Measurements from ENCODE around the gene CYP4F11. TPM values are rescaled to one million over a fixed set of nuclear protein-coding genes. Genes with fewer than 3 reads are reported as not detected.
"Not testable (repeated sequence)": the region's sequence is repeated elsewhere in the genome, so short reads cannot be mapped to it uniquely, and the experiment has no call there.

CYP4F11 gene
- polyA plus RNA-seq, 1 donor, result 0.42 TPM

DNA sequence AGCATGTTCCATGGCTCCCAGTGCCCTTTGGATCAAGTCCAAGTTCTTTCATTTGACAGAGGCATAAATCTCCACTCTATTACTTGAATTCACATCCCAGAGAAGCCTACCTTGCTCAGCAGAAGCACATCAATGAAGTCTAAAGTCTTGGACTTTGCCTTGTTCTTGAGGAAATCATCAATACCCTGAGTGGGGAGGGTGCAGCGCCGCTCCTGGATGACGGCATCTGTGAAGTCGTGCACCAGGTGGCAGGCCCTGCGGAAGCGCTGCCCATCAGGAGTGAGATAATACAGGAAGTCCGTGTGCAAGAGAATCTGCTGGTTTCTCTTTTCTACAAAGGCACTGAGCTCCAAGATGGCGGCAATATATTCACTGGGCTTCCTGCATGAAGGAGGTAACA is 10.6 kb downstream of the CYP4F11 start:
- no peak for DNase-seq

DNA sequence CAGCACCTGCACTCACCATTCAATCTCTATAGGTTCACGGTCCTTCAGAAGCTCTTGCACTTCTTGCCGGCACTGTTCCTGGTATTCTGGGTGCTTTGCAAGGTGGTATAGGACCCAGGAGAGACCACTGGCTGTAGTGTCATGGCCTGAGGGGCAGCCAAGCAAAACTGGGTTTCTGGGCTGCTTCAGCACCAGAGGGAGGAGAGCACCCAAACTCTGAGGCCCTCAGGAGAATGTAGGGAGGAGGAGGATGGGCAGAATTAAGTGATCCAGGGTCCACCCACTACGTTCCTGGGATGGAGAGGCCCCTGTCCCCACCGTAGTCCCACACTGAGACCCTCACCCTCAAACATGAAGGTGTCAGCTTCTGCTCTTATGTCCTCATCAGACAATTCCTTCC is 12.3 kb downstream of the CYP4F11 start:
- no peak for DNase-seq

DNA sequence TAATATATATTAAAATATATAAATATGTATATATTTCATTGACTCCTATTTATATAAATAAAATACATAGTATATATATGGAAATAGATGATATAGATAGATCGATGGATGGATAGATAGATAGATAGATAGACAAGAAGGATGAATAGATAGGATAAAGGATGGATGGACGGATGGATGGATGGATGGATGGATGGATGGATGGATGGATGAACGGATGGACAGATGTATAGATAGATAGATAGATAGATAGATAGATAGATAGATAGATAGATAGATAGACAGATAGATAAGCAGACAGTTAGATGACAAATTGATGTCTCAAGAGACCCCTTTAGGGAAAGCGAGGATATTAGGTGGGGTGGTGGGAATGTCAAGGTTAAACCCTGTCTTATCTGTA is 15.1 kb downstream of the CYP4F11 start:
- no peak for DNase-seq

- no peak for DNase-seq
These were observed 19.2 kb downstream of the CYP4F11 start for GRCh38 chr19:15915109-15915508.

DNA sequence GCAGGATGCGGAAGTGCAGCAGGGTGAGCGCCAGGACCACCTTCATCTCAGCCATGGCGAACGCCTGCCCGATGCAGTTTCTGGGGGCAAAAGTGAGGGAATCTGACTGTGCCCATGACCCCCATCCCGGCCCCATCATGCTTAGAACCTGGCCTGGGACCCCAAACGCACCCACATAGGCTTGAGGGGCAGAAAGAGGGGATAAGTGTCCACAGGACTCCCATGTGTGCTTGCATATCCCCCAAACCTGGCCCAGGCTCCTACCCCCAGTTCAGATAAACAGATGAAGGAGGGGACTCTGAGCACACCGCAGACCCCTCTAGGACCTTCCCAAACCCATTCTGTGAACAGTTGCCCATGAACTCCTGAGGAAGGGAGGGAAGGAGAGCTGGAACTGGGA is 20.5 kb downstream of the CYP4F11 start:
- no peak for DNase-seq

DNA sequence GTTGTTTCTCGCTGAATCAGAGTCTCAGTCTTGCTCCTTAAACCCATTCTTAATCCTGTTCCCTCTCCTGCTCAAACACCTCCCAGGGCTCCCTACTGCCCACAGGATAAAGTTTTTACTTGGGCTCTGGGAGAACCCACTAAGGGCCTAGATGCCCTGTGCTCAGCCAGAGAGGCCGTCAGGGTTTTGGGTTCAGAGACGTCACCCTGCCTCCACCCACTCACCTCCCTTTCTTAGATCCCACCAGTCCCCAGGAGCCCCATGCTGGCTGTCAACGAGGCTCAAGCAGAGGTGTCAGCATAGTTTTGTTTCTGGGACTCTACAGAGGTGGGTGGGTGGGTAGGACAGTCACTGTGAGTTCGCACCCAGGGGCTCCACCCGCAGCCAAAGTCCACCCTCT is 20.9 kb downstream of the CYP4F11 start:
- no peak for DNase-seq

- DNase-seq, result no peak
These were observed 22.6 kb downstream of the CYP4F11 start for GRCh38 chr19:15911599-15912235.

DNA sequence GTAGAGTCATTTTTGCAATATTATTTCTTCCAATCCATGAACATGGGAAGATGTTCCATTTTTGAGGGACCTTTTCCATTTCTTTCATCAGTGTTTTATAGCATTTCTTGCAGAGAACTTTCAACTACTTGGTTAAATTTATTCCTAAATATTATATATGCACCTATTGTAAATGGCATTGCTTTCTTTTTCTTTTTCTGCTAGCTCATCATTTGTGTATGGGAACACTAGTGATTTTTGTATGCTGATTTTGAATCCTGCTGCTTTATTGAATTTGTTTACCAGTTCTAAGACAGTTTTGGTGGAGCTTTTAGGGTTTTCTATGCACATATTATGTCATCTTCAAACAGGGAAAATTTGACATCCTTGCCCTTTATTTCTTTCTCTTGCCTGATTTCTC is 29.3 kb downstream of the CYP4F11 start:
- no peak for DNase-seq

DNA sequence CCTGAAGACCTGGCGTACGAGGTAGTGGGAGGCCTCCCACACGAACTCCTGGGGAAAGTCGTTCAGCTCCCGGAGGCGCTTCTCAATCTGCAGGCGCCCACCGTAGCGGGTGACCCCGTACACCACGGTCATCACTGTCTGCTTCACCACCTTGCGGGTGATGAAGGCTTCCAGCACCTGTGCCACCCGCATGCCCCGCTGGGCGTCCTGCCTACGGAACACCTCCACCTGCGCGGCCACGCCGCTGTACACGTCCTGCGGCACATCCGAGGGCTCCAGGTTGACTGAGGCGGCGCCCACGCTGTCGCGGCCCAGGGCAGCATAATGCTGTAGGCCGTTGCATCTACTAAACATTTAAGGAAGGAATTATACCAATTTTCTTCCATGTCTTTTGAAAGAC is 31.4 kb downstream of the CYP4F11 start:
- DNase-seq, result not testable (repeated sequence)

DNA sequence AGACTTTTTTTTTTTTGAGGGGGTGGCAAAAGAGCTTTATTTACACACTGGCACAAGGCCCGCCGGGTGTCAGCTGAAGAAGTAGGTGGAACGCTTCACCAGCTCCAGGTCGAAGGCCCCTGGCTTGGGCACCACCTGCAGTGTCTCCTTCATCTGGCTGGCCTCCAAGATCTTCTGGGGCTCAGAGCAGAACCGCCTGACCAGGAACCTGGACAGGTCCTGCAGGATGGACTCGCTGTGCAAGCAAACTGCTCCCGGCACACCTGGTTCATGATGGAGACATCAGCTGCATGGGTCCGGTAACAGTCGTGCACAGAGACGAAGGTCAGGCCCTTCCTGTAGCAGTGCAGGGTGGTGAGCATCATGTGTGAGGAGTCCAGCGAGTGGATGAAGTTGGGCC is 32.1 kb downstream of the CYP4F11 start:
- DNase-seq, result no peak

DNA sequence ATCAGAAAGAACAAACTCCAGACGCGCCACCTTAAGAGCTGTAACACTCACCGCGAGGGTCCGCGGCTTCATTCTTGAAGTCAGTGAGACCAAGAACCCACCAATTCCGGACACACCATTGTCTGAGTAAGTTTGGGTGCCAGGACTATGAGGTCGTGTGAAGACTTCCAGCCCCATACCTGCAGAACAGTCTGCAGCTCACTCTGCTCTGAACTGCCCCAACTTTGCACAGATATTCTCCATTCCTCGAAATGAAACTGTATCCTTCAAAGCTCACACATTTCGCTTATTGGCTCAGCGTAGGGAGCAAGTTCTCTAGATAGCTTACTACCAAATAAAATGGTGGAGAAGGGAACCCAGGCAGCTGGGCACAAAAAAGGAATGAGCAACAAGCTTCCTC is 33.8 kb downstream of the CYP4F11 start:
- DNase-seq, result no peak

GRCh38 chr19:15900032-15900431 is 34.3 kb downstream of the CYP4F11 start:
- DNase-seq, result not testable (repeated sequence)

DNA sequence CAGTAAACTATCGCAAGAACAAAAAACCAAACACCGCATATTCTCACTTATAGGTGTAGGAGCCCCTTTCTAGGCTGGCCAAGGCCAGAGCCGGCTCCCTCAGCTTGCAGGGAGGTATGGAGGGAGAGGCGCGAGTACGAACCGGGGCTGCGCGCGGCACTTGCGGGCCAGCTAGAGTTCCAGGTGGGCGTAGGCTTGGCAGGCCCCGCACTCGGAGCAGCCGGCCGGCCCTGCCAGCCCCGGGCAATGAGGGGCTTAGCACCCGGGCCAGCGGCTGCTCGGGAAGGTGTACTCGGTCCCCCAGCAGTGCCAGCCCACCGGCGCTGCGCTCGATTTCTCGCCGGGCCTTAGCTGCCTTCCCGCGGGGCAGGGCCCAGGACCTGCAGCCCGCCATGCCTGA is 34.8 kb downstream of the CYP4F11 start:
- DNase-seq, result not testable (repeated sequence)

GRCh38 chr19:15897738-15898276 is 36.5 kb downstream of the CYP4F11 start, which contains the start of gene CYP4F2:
TSS of gene CYP4F2 (minus strand) at chr19:15898074. CDS start at chr19:15897611, 463 bp downstream.
- no peak for DNase-seq

- DNase-seq, result no peak
These were observed 37.1 kb downstream of the CYP4F11 start for GRCh38 chr19:15897026-15897737.

GRCh38 chr19:15895876-15896430 is 38.4 kb downstream of the CYP4F11 start:
- DNase-seq, result no peak

- DNase-seq, result no peak
These were observed 40.0 kb downstream of the CYP4F11 start for GRCh38 chr19:15894359-15894758.

DNA sequence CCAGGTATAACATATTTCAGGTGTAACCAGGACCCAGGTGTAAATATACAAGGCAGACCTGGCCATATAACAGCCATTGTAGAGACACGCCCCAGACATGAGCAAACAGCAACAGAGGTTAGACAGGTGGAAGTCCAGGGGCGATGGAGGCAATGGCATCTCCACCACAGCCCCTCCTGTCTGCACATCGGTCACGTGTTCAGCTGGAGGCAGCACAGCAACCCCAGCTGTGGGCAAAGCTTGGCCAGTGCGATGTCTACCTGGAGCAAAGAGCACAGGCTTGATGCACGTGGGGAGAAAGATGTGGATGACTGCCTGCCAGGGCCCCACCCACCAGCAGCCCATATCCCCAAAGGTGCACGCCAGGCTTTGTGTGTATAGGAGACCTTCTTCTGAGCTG is 40.9 kb downstream of the CYP4F11 start:
- DNase-seq, result no peak

DNA sequence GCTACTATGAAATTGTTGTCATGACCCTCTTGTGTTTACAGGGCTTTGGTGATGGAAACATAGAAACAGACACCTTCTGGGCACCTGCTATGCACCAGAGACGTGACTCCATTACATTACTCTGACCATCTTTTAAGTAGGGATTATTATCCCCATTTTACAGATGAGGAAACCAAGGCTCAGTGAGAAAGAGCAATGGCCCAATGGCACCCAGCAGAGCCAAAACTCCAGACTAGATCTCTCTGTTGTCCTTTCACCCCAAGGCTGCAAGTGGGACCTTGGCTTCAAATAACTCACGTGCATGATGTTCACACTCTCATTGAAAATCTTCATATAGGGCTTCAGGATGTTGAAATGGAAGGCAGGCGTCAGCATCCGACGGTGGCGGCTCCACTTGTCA is 42.3 kb downstream of the CYP4F11 start:
- no peak for DNase-seq

DNA sequence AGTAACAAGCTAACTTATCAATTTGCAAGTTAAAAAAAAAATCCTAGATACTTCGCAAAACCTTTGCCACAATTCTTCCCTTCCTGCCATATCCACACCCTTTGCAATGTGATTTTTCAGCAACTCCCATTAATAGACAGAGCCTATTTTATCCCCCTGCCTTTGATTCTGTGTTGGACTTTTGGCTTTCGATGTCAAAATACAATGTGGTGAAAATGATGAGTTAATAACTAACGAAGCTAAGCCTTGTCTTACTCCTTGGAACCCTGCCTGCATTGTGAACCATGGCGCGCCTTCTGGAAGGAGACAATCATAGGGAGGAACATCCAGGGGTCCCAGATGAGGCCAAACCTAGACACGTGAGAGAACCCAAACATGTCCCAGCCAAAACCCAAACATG is 42.9 kb downstream of the CYP4F11 start:
- no peak for DNase-seq

DNA sequence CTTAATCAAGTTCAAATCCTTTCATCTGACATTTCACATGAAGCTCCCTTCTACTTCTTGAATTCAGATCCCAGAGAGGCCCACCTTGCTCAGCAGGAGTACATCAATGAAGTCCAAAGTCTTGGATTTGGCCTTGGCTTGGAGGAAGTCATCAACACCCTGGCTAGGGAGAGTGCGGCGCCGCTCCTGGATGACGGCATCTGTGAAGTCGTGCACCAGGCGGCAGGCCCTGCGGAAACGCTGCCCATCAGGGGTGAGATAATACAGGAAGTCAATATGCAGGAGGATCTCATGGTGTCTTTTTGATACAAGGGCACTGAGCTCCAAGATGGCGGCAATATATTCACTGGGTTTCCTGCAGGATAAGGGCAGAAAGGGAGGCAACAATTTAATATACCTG is 45.0 kb downstream of the CYP4F11 start:
- not testable (repeated sequence) for DNase-seq

- DNase-seq, result no peak
These were observed 48.4 kb downstream of the CYP4F11 start for GRCh38 chr19:15885919-15886318.

DNA sequence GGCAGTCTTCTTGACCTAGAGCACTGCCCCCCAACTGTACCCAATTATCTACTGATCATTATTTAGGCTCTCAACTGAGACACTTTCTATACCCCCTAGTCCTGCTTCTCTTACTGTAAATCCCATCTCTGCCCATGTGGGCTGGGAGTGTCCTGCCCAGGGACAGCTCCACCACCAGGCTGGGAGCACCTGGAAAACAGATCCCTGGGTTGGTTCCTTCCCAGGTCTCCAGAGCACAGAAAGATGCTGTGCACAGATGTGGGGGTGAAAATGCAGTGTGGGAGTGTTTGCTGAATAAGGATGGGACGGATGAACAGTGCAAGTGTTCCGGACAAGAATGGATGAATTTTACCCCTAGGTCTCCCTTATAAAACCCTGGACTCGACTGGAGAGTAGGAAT is 49.2 kb downstream of the CYP4F11 start:
- no peak for DNase-seq

Measured in left kidney (tissue), 2 donors.